Cardiac muscle cell (in vitro differentiated cells and primary cell): Measurements from ENCODE around the gene STRIT1. TPM values are rescaled to one million over a fixed set of nuclear protein-coding genes. Genes with fewer than 3 reads are reported as not detected.

ENCODE experiments used
- DNase-seq, 2 donors: peaks; one replicate each; pipeline versions ENCODE4 v3.0.0 to v3.0.0-alpha.2; 2010 to 2017; ENCODE audit warnings: low read depth in 1 of 2, low spot score in 1 of 2
- H3K27ac ChIP-seq: fragments of 200-600 bp; sonication (generic); 2 replicates; pipeline ENCODE4 v1.5.1; 2016
- H3K27me3 ChIP-seq: fragments of 200-600 bp; sonication (generic); 2 replicates; pipeline ENCODE4 v1.6.0; 2016; ENCODE audit warnings: control low read depth
- H3K36me3 ChIP-seq: fragments of 200-600 bp; sonication (generic); 2 replicates; pipeline ENCODE4 v1.5.1; 2016; ENCODE audit warnings: control low read depth
- H3K4me1 ChIP-seq: fragments of 200-600 bp; sonication (generic); 2 replicates; pipeline ENCODE4 v1.8.1; 2017; ENCODE audit warnings: low read depth, mild to moderate bottlenecking, mixed run types
- H3K4me3 ChIP-seq: fragments of 200-600 bp; sonication (generic); 2 replicates; pipeline ENCODE4 v1.5.1; 2016; ENCODE audit warnings: mild to moderate bottlenecking
- H3K9me3 ChIP-seq: fragments of 200-600 bp; sonication (generic); 2 replicates; pipeline ENCODE4 v1.5.1; 2017; ENCODE audit warnings: low read depth, mild to moderate bottlenecking, control low read depth
- polyA plus RNA-seq: library from polyadenylated mRNA; unstranded; fragments of >200 nt; fragmentation: Nextera tagmentation; extraction: Ambion mirVana; gene quantifications from 2 replicates; pipeline ENCODE4 v1.2.1, GENCODE V29; 2016
- total RNA-seq: library from RNA; depleted of rRNA; stranded (reverse); fragments of >200 nt; gene quantifications from 2 replicates; pipeline ENCODE4 v1.2.3, GENCODE V29; 2016
- TF ChIP-seq, protein P1 (sequence below): IDR thresholded peaks from 2 replicates; pipeline ENCODE4 v1.5.1; 2012; ENCODE audit warnings: low read depth, mild to moderate bottlenecking, low read length

The STRIT1 gene
- total and polyA plus RNA-seq, 2 experiments from 2014 or later, result not detected

DNA sequence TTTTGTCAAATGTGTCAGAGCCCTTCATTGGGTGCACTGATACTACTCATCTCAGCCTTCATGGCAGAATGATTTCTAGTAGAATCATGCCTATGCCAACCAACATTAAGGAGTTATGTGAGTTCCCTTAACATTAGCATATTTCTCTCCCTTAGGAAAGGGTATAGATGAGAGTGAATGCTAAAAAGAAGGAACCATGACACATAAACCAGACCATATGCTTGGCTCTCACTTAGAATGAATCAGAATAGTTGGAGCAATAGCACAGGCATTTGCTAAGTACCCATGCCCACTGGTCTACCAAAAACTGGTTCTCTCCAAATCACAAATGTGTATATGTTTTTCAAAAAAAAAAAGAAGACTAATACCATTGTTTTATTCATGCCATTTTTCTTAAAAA, 51.1 kb downstream of the STRIT1 start:
- Histone ChIP-seq H3K4me1 (no peaks in the 10 kb centered on the region), H3K9me3 (no peaks in the 10 kb centered on the region), H3K36me3 (no peaks in the 10 kb centered on the region), H3K27ac (no peak overlapping the region), H3K27me3 (no peaks in the 10 kb centered on the region), H3K4me3 (no peak overlapping the region)
- TF ChIP-seq, protein P1, sequence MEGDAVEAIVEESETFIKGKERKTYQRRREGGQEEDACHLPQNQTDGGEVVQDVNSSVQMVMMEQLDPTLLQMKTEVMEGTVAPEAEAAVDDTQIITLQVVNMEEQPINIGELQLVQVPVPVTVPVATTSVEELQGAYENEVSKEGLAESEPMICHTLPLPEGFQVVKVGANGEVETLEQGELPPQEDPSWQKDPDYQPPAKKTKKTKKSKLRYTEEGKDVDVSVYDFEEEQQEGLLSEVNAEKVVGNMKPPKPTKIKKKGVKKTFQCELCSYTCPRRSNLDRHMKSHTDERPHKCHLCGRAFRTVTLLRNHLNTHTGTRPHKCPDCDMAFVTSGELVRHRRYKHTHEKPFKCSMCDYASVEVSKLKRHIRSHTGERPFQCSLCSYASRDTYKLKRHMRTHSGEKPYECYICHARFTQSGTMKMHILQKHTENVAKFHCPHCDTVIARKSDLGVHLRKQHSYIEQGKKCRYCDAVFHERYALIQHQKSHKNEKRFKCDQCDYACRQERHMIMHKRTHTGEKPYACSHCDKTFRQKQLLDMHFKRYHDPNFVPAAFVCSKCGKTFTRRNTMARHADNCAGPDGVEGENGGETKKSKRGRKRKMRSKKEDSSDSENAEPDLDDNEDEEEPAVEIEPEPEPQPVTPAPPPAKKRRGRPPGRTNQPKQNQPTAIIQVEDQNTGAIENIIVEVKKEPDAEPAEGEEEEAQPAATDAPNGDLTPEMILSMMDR, result no peak
- no peak for DNase-seq

DNA sequence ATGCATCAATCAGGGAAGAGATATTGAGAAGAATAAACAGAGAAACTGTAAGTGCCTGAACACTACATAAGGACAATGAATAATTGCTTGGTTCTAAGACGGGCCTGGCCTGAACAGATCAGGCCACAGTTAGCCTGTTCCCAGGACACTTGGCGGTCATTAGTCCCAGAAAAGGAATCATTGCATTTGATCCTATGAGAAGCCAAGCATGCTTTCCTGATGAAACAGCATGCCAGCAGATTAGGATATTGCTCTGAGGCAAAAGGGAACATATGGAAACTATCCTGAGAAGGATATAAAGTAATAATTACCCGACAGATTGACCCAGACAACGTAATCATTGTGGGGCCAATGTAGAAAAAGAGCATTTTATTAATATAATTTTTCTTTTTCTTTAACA, 51.9 kb downstream of the STRIT1 start:
- no peaks in the 10 kb centered on the region for H3K27me3 ChIP-seq
- TF ChIP-seq, protein P1, result no peak
- H3K27ac ChIP-seq, result no peak overlapping the region

More for the DNA sequence above, 51.9 kb downstream of the STRIT1 start:
- DNase-seq, result peak in 1 of 2 donors; percentile 62
- no peaks in the 10 kb centered on the region for H3K36me3 ChIP-seq
- no peaks in the 10 kb centered on the region for H3K9me3 ChIP-seq
- no peaks in the 10 kb centered on the region for H3K4me1 ChIP-seq
- no peak overlapping the region for H3K4me3 ChIP-seq

Other genes with a start within 250 kb of the STRIT1 start
- 2.4 and 5.5 TPM in 2 replicates for gene MME, start 213.4 kb downstream of the STRIT1 start, total RNA-seq
- gene MME, start 213.4 kb downstream of the STRIT1 start, polyA plus RNA-seq, result 0.96 and 1.0 TPM in 2 replicates